ENCODE data around the gene LACC1. TPM values are rescaled to one million over a fixed set of nuclear protein-coding genes. Genes with fewer than 3 reads are reported as not detected.

The LACC1 gene
- total and polyA plus RNA-seq, 2 of the 8 experiments (the other 6 are each of a cell fraction or from before 2014, with no cell fraction given): 0.57 to 3.6 TPM

GRCh38 chr13:43877766-43878165, 1.9 kb upstream of the LACC1 start (continued):
- TF ChIP-seq SP4 (IDR thresholded peaks at IDR 0.05; ENCODE audit: low read length): no peak
- no peak for TF ChIP-seq YY1 (IDR thresholded peaks at IDR 0.05; ENCODE audit: low read depth, low read length)
- TF ChIP-seq, protein P1, sequence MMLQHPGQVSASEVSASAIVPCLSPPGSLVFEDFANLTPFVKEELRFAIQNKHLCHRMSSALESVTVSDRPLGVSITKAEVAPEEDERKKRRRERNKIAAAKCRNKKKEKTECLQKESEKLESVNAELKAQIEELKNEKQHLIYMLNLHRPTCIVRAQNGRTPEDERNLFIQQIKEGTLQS (IDR thresholded peaks at IDR 0.05; ENCODE audit: insufficient read depth, low read depth, low read length): no peak
- TF ChIP-seq TAF1 (IDR thresholded peaks at IDR 0.05; ENCODE audit: low read depth, low read length): no peak
- TF ChIP-seq TCF12 (IDR thresholded peaks at IDR 0.05; ENCODE audit: low read depth, low read length): no peak
